Posterior cingulate gyrus (tissue), 11 donors: ENCODE measurements around the gene SETD2.

ENCODE experiments used
- DNase-seq, 10 donors: peaks; one replicate each; pipeline versions ENCODE4 v3.0.0 to v3.0.0-alpha.2; 2020 to 2021; ENCODE audit warnings: mixed read lengths in 3 of 10
- intact Hi-C: fragments of 100-400 bp; cut with DNase I; formaldehyde crosslinking; loops from one replicate; pipeline ENCODE4 v1.15.1; 2023

The SETD2 gene

GRCh38 chr3:46974421-46975171 lies 189.3 kb downstream of the SETD2 start:
- DNase-seq = no peak
- intact Hi-C loops = loop anchor here (5.0 kb wide), 1 partner anchor 308 kb away; the partner anchor contains the start of genes KIF9 and KLHL18

- DNase-seq = peak in 1 of 10 donors; percentile 29
Observed at GRCh38 chr3:46972396-46972795, 191.5 kb downstream of the SETD2 start.

GRCh38 chr3:46971742-46972141 lies 192.2 kb downstream of the SETD2 start:
- intact Hi-C loops = no loop called here
- DNase-seq = peak in 1 of 10 donors; percentile 33

More at GRCh38 chr3:46972396-46972795, 191.5 kb downstream of the SETD2 start:
- intact Hi-C loops = no loop called here

GRCh38 chr3:46971151-46971550 lies 192.8 kb downstream of the SETD2 start:
- DNase-seq = peak in 3 of 10 donors; percentile 36 to 49 (median 47)
- intact Hi-C loops = no loop called here

GRCh38 chr3:46970391-46971091 lies 193.4 kb downstream of the SETD2 start:
- DNase-seq = peak in 2 of 10 donors; percentile 24 to 25

GRCh38 chr3:46968783-46969428 lies 195.0 kb downstream of the SETD2 start:
- peak in 3 of 10 donors; percentile 44 to 51 (median 48) for DNase-seq
- intact Hi-C loops = no loop called here

More at GRCh38 chr3:46970391-46971091, 193.4 kb downstream of the SETD2 start:
- intact Hi-C loops = no loop called here

GRCh38 chr3:46966811-46967210 lies 197.1 kb downstream of the SETD2 start:
- intact Hi-C loops = no loop called here
- DNase-seq = peak in 1 of 10 donors; percentile 39
